KMS-11 (cell line): ENCODE data around the gene PRMT5.

Source experiments
- H2AFZ ChIP-seq: fragments of 200-600 bp; sonication (generic); 2 replicates; pipeline ENCODE4 v1.6.1; 2016; ENCODE audit warnings: antibody characterized with exemption, mixed run types, low read depth
- H3K27ac ChIP-seq: fragments of 200-600 bp; sonication (generic); 2 replicates; pipeline ENCODE4 v1.6.1; 2016; ENCODE audit warnings: mild to moderate bottlenecking, mixed run types
- H3K27me3 ChIP-seq: fragments of 200-600 bp; sonication (generic); 2 replicates; pipeline ENCODE4 v1.6.1; 2017; ENCODE audit warnings: mild to moderate bottlenecking, low read depth, mixed run types, moderate library complexity; ENCODE audit not compliant: insufficient read depth
- H3K36me3 ChIP-seq: fragments of 200-600 bp; sonication (generic); 2 replicates; pipeline ENCODE4 v1.6.1; 2017; ENCODE audit warnings: mild to moderate bottlenecking, mixed run types; ENCODE audit not compliant: insufficient read depth
- H3K4me1 ChIP-seq: fragments of 200-600 bp; sonication (generic); 2 replicates; pipeline ENCODE4 v1.6.1; 2016; ENCODE audit warnings: mild to moderate bottlenecking, low read depth, mixed run types; ENCODE audit not compliant: poor library complexity, severe bottlenecking
- H3K4me2 ChIP-seq: fragments of 200-600 bp; sonication (generic); 2 replicates; pipeline ENCODE4 v1.7.0; 2016; ENCODE audit warnings: mild to moderate bottlenecking, mixed run types
- H3K4me3 ChIP-seq: fragments of 200-600 bp; sonication (generic); IDR thresholded peaks from 2 replicates; pipeline ENCODE4 v1.6.1; 2017; ENCODE audit warnings: low read depth, low read length, mixed read lengths; ENCODE audit not compliant: insufficient read depth
- H3K79me2 ChIP-seq: fragments of 200-600 bp; sonication (generic); 2 replicates; pipeline ENCODE4 v1.6.1; 2016; ENCODE audit warnings: low read depth, mixed run types; ENCODE audit not compliant: insufficient read depth
- H3K9ac ChIP-seq: fragments of 200-600 bp; sonication (generic); 2 replicates; pipeline ENCODE4 v1.6.1; 2016; ENCODE audit warnings: mild to moderate bottlenecking, mixed run types
- H4K20me1 ChIP-seq: fragments of 200-600 bp; sonication (generic); 2 replicates; pipeline ENCODE4 v1.6.1; 2016; ENCODE audit warnings: mild to moderate bottlenecking, mixed run types; ENCODE audit not compliant: insufficient read depth
- TF ChIP-seq, protein P1 (sequence below): fragments of 200-600 bp; sonication (generic); conservative IDR thresholded peaks from 2 replicates; pipeline ENCODE4 v1.6.1; 2017; ENCODE audit warnings: low read depth, mild to moderate bottlenecking, antibody characterized with exemption, low read length, moderate library complexity, mixed read lengths

Gene PRMT5

DNA sequence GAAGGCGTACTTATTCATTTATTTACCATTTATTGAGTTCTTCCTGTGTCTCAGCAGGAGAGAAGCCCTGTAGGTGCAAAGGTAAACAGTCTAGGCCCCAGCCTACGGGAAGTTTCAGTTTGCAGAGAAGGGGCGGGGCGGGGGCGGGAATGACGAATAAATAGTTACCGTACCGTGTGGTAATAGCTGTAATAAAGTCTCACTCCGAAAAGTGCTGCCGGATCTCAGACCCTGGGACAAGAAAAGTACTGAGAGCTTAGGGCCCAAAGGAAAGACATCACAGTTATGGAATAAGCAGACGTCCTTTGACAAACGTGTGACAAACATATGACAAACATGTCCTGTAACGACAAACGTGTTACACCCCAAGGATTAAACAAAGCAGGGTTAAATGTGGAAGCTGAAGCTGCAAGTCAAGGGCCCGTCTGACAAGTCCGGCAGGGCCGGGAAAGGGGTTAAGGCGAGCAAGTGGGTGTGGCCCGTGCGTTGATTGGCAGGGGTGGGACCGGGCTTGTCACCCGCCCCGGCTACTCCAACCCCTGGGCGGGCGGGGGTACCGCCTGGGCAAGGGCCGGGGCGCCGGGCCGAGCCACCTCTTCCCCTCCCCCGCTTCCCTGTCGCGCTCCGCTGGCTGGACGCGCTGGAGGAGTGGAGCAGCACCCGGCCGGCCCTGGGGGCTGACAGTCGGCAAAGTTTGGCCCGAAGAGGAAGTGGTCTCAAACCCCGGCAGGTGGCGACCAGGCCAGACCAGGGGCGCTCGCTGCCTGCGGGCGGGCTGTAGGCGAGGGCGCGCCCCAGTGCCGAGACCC, 57.7 kb downstream of the PRMT5 start, which contains the start of gene LRP10:
LRP10 (plus strand) TSS at position 517 of the 809 bp plus-strand sequence. CDS start 564 bp downstream, outside the sequence.
- H3K9ac ChIP-seq: peak within 1 kb of the TSS; percentile 58
- no peak within 1 kb of the TSS for H3K4me3 ChIP-seq
- no peaks in the 10 kb centered on the region for H3K36me3 ChIP-seq
- H3K79me2 ChIP-seq: no peaks in the 10 kb centered on the region
- H3K27ac ChIP-seq: peak within 1 kb of the TSS; percentile 69
- peak within 1 kb of the TSS; percentile 53 for H2AFZ ChIP-seq
- no peaks in the 10 kb centered on the region for H4K20me1 ChIP-seq
- H3K27me3 ChIP-seq: no peaks in the 10 kb centered on the region
- TF ChIP-seq, protein P1, sequence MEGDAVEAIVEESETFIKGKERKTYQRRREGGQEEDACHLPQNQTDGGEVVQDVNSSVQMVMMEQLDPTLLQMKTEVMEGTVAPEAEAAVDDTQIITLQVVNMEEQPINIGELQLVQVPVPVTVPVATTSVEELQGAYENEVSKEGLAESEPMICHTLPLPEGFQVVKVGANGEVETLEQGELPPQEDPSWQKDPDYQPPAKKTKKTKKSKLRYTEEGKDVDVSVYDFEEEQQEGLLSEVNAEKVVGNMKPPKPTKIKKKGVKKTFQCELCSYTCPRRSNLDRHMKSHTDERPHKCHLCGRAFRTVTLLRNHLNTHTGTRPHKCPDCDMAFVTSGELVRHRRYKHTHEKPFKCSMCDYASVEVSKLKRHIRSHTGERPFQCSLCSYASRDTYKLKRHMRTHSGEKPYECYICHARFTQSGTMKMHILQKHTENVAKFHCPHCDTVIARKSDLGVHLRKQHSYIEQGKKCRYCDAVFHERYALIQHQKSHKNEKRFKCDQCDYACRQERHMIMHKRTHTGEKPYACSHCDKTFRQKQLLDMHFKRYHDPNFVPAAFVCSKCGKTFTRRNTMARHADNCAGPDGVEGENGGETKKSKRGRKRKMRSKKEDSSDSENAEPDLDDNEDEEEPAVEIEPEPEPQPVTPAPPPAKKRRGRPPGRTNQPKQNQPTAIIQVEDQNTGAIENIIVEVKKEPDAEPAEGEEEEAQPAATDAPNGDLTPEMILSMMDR: no peak
- peaks cover 22% of the 10 kb centered on the region for H3K4me1 ChIP-seq
- H3K4me2 ChIP-seq: peak within 1 kb of the TSS; percentile 95

DNA sequence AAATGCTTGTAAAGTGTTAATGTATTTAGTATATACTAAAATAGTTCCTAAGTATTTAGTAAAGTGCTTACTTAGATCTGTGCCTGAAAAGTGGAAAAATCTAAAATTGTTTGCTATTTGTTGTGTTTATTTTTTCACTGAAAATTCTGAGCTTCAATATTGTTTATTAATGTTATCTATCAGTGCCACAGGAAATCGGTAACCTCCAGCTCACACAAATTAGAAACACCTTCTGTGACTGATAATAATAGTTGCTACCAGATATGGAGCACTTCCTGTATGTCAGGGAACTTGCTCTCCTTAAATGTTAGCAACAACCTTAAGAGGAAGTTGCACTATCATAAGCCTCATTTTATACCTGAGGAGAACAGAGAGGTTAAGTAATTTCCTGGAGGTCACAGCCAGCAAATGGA, 58.4 kb downstream of the PRMT5 start:
- no peaks in the 10 kb centered on the region for H3K27me3 ChIP-seq
- TF ChIP-seq, protein P1: no peak
- peak overlapping the region; percentile 53; the same call in 1 of the 2 replicates for H2AFZ ChIP-seq
- H4K20me1 ChIP-seq: no peaks in the 10 kb centered on the region
- no peak overlapping the region for H3K4me3 ChIP-seq
- peak overlapping the region; percentile 95 for H3K4me2 ChIP-seq
- no peaks in the 10 kb centered on the region for H3K36me3 ChIP-seq
- peak overlapping the region; percentile 69 for H3K27ac ChIP-seq
- no peaks in the 10 kb centered on the region for H3K79me2 ChIP-seq
- peaks cover 22% of the 10 kb centered on the region for H3K4me1 ChIP-seq
- H3K9ac ChIP-seq: peak overlapping the region; percentile 20; the same call in 1 of the 2 replicates
